Naive thymus-derived CD4-positive, alpha-beta T cell (primary cell): ENCODE data around the gene ROBO4. TPM values are rescaled to one million over a fixed set of nuclear protein-coding genes. Genes with fewer than 3 reads are reported as not detected.

Experiments
- ATAC-seq: fragments of 150-1000 bp; cut with Tn5 transposase; 2 replicates; pipeline ENCODE4 v1.10.0; 2021; ENCODE audit warnings: mild to moderate bottlenecking, moderate library complexity
- CTCF ChIA-PET: fragments of 350-600 bp; sonication (Branson Sonifier 250); formaldehyde crosslinking; loops from one replicate; lab custom pipeline; 2021; ENCODE audit warnings: antibody characterized with exemption; lab: Charles Lee
- POLR2A ChIA-PET: fragments of 350-600 bp; sonication (Branson Sonifier 250); formaldehyde crosslinking; loops from one replicate; lab custom pipeline; 2021; ENCODE audit warnings: antibody characterized with exemption, inconsistent platforms; lab: Charles Lee
- DNase-seq, 9 donors: peaks; one replicate each; pipeline versions ENCODE4 v3.0.0 to v3.0.0-alpha.2; 2020 to 2022; ENCODE audit warnings: mixed read lengths in 1 of 9
- H3K27ac ChIP-seq: one replicate; pipeline ENCODE4 v1.7.0; 2013; ENCODE audit warnings: mild to moderate bottlenecking, low read depth, low read length, moderate library complexity
- H3K27me3 ChIP-seq, 2 donors: one replicate each; pipeline ENCODE4 v1.7.0; 2013; ENCODE audit warnings: low read length in 2 of 2, mild to moderate bottlenecking in 2 of 2, moderate library complexity in 2 of 2; ENCODE audit not compliant: control insufficient read depth in 2 of 2, insufficient read depth in 2 of 2
- H3K36me3 ChIP-seq, 3 experiments: 1 replicate in 2 of 3; 2 replicates in 1 of 3; pipeline ENCODE4 v1.7.0; 2013; ENCODE audit warnings: low read length in 3 of 3, mild to moderate bottlenecking in 3 of 3, moderate library complexity in 1 of 3; ENCODE audit not compliant: insufficient read depth in 3 of 3, control insufficient read depth in 2 of 3
- H3K4me1 ChIP-seq, 2 donors: one replicate each; pipeline ENCODE4 v1.7.0; 2013; ENCODE audit warnings: low read length in 2 of 2, mild to moderate bottlenecking in 2 of 2, moderate library complexity in 1 of 2; ENCODE audit not compliant: control insufficient read depth in 2 of 2, insufficient read depth in 2 of 2
- H3K4me3 ChIP-seq: 2 replicates; pipeline ENCODE4 v1.7.0; 2013; ENCODE audit warnings: mild to moderate bottlenecking, low read length
- H3K9me3 ChIP-seq, 3 experiments: 1 replicate in 2 of 3; 2 replicates in 1 of 3; pipeline ENCODE4 v1.7.0; 2013; ENCODE audit warnings: low read length in 3 of 3; ENCODE audit not compliant: control insufficient read depth in 2 of 3
- H3K27ac Mint-ChIP-seq, 9 donors: one replicate each; pipeline ENCODE4 v1.8.0; 2020 to 2022; ENCODE audit warnings: mixed read lengths in 9 of 9, mild to moderate bottlenecking in 8 of 9, moderate library complexity in 5 of 9, inconsistent platforms in 2 of 9
- H3K27me3 Mint-ChIP-seq, 5 donors: one replicate each; pipeline ENCODE4 v1.8.0; 2021 to 2022; ENCODE audit warnings: mixed read lengths in 5 of 5, mild to moderate bottlenecking in 1 of 5
- H3K36me3 Mint-ChIP-seq, 5 donors: one replicate each; pipeline ENCODE4 v1.8.0; 2020 to 2022; ENCODE audit warnings: mixed read lengths in 5 of 5, mild to moderate bottlenecking in 3 of 5, inconsistent platforms in 1 of 5
- H3K4me1 Mint-ChIP-seq, 7 donors: one replicate each; pipeline ENCODE4 v1.8.0; 2020 to 2022; ENCODE audit warnings: mixed read lengths in 7 of 7, mild to moderate bottlenecking in 3 of 7, inconsistent platforms in 1 of 7
- H3K4me3 Mint-ChIP-seq, 10 donors: one replicate each; pipeline ENCODE4 v1.8.0; 2020 to 2022; ENCODE audit warnings: mild to moderate bottlenecking in 10 of 10, mixed read lengths in 10 of 10, moderate library complexity in 6 of 10, inconsistent platforms in 2 of 10
- H3K9me3 Mint-ChIP-seq, 11 donors: one replicate each; pipeline ENCODE4 v1.8.0; 2020 to 2022; ENCODE audit warnings: mixed read lengths in 11 of 11, mild to moderate bottlenecking in 4 of 11, inconsistent platforms in 1 of 11, moderate library complexity in 1 of 11
- intact Hi-C, 2 donors: fragments of 100-400 bp; cut with micrococcal nuclease; formaldehyde crosslinking; loops; one replicate each; pipeline ENCODE4 v1.15.1; 2023
- polyA plus RNA-seq, 2 donors: library from polyadenylated mRNA; unstranded; fragments of 300-500 nt; fragmentation: Illumina TruSeq; gene quantifications; one replicate each; pipeline ENCODE4 v1.2.3, GENCODE V29; 2021
- total RNA-seq, 6 experiments: library from RNA in 5 of 6; stranded (reverse) in 5 of 6; gene quantifications; 1 replicate in 5 of 6; 2 replicates in 1 of 6; pipeline ENCODE4 v1.2.3 and lab custom pipeline; 2021 to 2026

The ROBO4 gene
- total and polyA plus RNA-seq, 7 experiments from 2014 or later, result 0.04 to 0.29 (median 0.19) TPM; not detected in 4

GRCh38 chr11:124893781-124894401, 3.8 kb downstream of the ROBO4 start:
- H3K4me1 Mint-ChIP-seq, result peaks cover 0 to 21% (median 7%) of the 10 kb centered on the region in 7 donors
- Histone ChIP-seq H3K4me3 (no peak overlapping the region), H3K4me1 (no peaks in the 10 kb centered on the region), H3K27me3 (no peaks in the 10 kb centered on the region), H3K9me3 (no peaks in the 10 kb centered on the region), H3K36me3 (no peaks in the 10 kb centered on the region), H3K27ac (no peak overlapping the region)
- ChIA-PET CTCF (no interaction called here), POLR2A (no interaction called here)
- intact Hi-C loops, result no loop called here
- DNase-seq, result no peak
- no peak for ATAC-seq
- no peak overlapping the region for H3K4me3 Mint-ChIP-seq
- H3K9me3 Mint-ChIP-seq, result no peaks in the 10 kb centered on the region
- H3K27ac Mint-ChIP-seq, result no peak overlapping the region
- peaks cover 0 to 3% (median 0%) of the 10 kb centered on the region in 5 donors for H3K36me3 Mint-ChIP-seq
- H3K27me3 Mint-ChIP-seq, result peaks cover 0 to 11% (median 2%) of the 10 kb centered on the region in 5 donors

GRCh38 chr11:124892750-124893454, 4.8 kb downstream of the ROBO4 start:
- POLR2A ChIA-PET, result no interaction called here
- CTCF ChIA-PET, result no interaction called here
- no peak for DNase-seq

GRCh38 chr11:124892146-124892545, 5.5 kb downstream of the ROBO4 start:
- no peak for DNase-seq

More at GRCh38 chr11:124892750-124893454, 4.8 kb downstream of the ROBO4 start:
- no peaks in the 10 kb centered on the region for H3K9me3 ChIP-seq
- H3K36me3 Mint-ChIP-seq, result peaks cover 0 to 3% (median 0%) of the 10 kb centered on the region in 5 donors
- H3K36me3 ChIP-seq, result no peaks in the 10 kb centered on the region
- ATAC-seq, result peak; percentile 50
- peaks cover 0 to 14% (median 7%) of the 10 kb centered on the region in 5 donors for H3K27me3 Mint-ChIP-seq
- H3K4me3 Mint-ChIP-seq, result no peak overlapping the region
- H3K4me3 ChIP-seq, result no peak overlapping the region
- H3K27ac ChIP-seq, result no peak overlapping the region
- no peaks in the 10 kb centered on the region for H3K4me1 ChIP-seq
- no peaks in the 10 kb centered on the region for H3K27me3 ChIP-seq
- intact Hi-C loops, result no loop called here
- H3K4me1 Mint-ChIP-seq, result peaks cover 0 to 18% (median 6%) of the 10 kb centered on the region in 7 donors
- H3K9me3 Mint-ChIP-seq, result no peaks in the 10 kb centered on the region
- peak overlapping the region in 2 of 9 donors; percentile 37 to 38 for H3K27ac Mint-ChIP-seq

GRCh38 chr11:124891373-124891861, 6.2 kb downstream of the ROBO4 start:
- Histone ChIP-seq H3K9me3 (no peaks in the 10 kb centered on the region), H3K36me3 (no peaks in the 10 kb centered on the region), H3K4me1 (no peaks in the 10 kb centered on the region), H3K27ac (no peak overlapping the region), H3K27me3 (no peaks in the 10 kb centered on the region), H3K4me3 (no peak overlapping the region)
- CTCF ChIA-PET, result no interaction called here
- Mint-ChIP-seq H3K36me3 (no peaks in the 10 kb centered on the region), H3K27ac (no peak overlapping the region), H3K27me3 (peaks cover 0 to 13% (median 11%) of the 10 kb centered on the region in 5 donors), H3K9me3 (no peaks in the 10 kb centered on the region), H3K4me1 (peaks cover 0 to 10% (median 0%) of the 10 kb centered on the region in 7 donors), H3K4me3 (no peak overlapping the region)
- ATAC-seq (no peak), DNase-seq (no peak)
- POLR2A ChIA-PET, result no interaction called here
- intact Hi-C loops, result no loop called here

More at GRCh38 chr11:124892146-124892545, 5.5 kb downstream of the ROBO4 start:
- Histone ChIP-seq H3K4me1 (no peaks in the 10 kb centered on the region), H3K36me3 (no peaks in the 10 kb centered on the region), H3K4me3 (no peak overlapping the region), H3K27ac (no peak overlapping the region), H3K27me3 (no peaks in the 10 kb centered on the region), H3K9me3 (no peaks in the 10 kb centered on the region)
- Mint-ChIP-seq H3K36me3 (no peaks in the 10 kb centered on the region), H3K4me1 (peaks cover 0 to 10% (median under 1%) of the 10 kb centered on the region in 7 donors), H3K27ac (no peak overlapping the region), H3K27me3 (peaks cover 0 to 12% (median 6%) of the 10 kb centered on the region in 5 donors), H3K9me3 (no peaks in the 10 kb centered on the region), H3K4me3 (no peak overlapping the region)
- ChIA-PET CTCF (no interaction called here), POLR2A (no interaction called here)
- ATAC-seq, result no peak
- intact Hi-C loops, result no loop called here

GRCh38 chr11:124890683-124891372, 6.8 kb downstream of the ROBO4 start:
- ATAC-seq, result no peak
- no peak overlapping the region for H3K27ac ChIP-seq

GRCh38 chr11:124890151-124890550, 7.5 kb downstream of the ROBO4 start:
- Histone ChIP-seq H3K4me1 (no peaks in the 10 kb centered on the region), H3K27me3 (no peaks in the 10 kb centered on the region), H3K27ac (no peak overlapping the region), H3K4me3 (no peak overlapping the region), H3K36me3 (no peaks in the 10 kb centered on the region), H3K9me3 (no peaks in the 10 kb centered on the region)
- CTCF ChIA-PET, result interaction anchor here (0.7 to 0.8 kb wide), 2 partner anchors 9 to 10 kb away, joined by 3 to 4 read pairs; no protein-coding TSS in a partner anchor
- Mint-ChIP-seq H3K4me1 (peaks cover 0 to 10% (median 0%) of the 10 kb centered on the region in 7 donors), H3K9me3 (peaks cover 0 to 2% (median 0%) of the 10 kb centered on the region in 11 donors), H3K36me3 (no peaks in the 10 kb centered on the region), H3K27ac (no peak overlapping the region), H3K27me3 (peaks cover 0 to 16% (median 14%) of the 10 kb centered on the region in 5 donors), H3K4me3 (no peak overlapping the region)
- no peak for ATAC-seq
- DNase-seq, result no peak
- intact Hi-C loops, result no loop called here
- POLR2A ChIA-PET, result no interaction called here

More at GRCh38 chr11:124890683-124891372, 6.8 kb downstream of the ROBO4 start:
- no peak for DNase-seq
- H3K36me3 Mint-ChIP-seq, result no peaks in the 10 kb centered on the region
- H3K27me3 Mint-ChIP-seq, result peaks cover 0 to 16% (median 14%) of the 10 kb centered on the region in 5 donors
- H3K36me3 ChIP-seq, result no peaks in the 10 kb centered on the region
- H3K4me1 ChIP-seq, result no peaks in the 10 kb centered on the region
- H3K4me3 ChIP-seq, result no peak overlapping the region
- CTCF ChIA-PET, result interaction anchor here (0.8 kb wide), 1 partner anchor 10 kb away, joined by 4 read pairs; no protein-coding TSS in a partner anchor
- no peaks in the 10 kb centered on the region for H3K9me3 ChIP-seq
- POLR2A ChIA-PET, result no interaction called here
- no peak overlapping the region for H3K27ac Mint-ChIP-seq
- intact Hi-C loops, result no loop called here
- H3K4me1 Mint-ChIP-seq, result peaks cover 0 to 10% (median 0%) of the 10 kb centered on the region in 7 donors
- peaks cover 0 to 2% (median 0%) of the 10 kb centered on the region in 11 donors for H3K9me3 Mint-ChIP-seq
- H3K27me3 ChIP-seq, result no peaks in the 10 kb centered on the region
- H3K4me3 Mint-ChIP-seq, result no peak overlapping the region
